Subcutaneous adipose tissue (tissue), 4 donors: ENCODE results near the gene PHF1. TPM values are rescaled to one million over a fixed set of nuclear protein-coding genes. Genes with fewer than 3 reads are reported as not detected.

Experiments used
- total RNA-seq, 4 donors: library from RNA; depleted of rRNA; stranded (reverse); fragments of >200 nt; gene quantifications; one replicate each; pipeline ENCODE4 v1.1.0, GENCODE V29; 2016
- TF ChIP-seq, protein P1 (sequence below): fragments of 450-650 bp; IDR thresholded peaks from one replicate; pipeline ENCODE4 v1.5.1; 2016; ENCODE audit warnings: low read depth, mild to moderate bottlenecking, control low read depth, antibody characterized with exemption, moderate library complexity

PHF1 gene
- total RNA-seq, result 10 to 100 TPM; 21.4 to 84.0 (median 48.3) TPM

DNA sequence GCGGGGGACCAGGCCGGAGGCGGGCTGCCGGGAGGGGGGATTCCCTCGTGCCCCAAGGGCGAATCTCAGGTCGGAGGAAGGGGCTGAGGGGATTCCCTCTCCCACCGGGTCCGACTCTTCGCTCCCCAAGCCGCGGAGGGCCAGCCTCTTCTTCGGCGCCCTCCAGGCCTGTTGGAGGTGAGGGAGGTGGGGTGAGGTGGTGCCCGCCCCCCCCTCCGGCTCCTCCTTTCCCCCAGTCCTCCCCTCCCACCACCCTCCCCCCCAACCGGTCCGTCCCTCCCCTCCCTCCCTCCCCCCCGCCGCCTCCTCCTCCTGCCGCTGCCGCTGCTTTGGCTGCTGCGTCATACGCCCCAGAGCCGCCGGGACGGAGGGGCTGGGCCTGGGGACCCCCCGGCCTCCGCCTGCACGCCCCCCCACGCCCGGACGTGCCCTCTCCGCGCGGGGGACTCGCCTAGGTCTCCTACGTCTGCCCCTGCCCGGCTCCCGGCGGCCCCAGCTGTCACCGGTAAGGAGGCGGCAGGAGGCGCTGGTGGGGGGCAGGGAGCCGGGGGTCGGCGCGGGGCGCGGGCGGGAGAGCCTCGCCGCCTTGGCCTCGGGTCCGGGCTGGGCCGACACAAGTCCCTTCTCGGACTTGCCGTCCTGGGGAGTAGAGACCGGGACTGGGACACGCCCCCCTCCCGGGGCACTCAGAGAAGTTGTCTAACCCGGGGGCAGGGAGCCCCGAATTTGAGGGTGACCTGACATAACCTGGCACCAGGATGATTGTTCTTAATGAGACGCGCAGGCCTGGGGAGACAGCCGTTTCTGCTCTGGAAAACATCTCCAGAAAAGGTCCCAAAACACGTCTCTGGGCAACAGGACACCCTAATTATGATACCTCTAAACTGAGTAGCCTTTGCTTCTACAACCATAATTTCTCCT lies at the start of gene PHF1:
PHF1 (plus strand) TSS at position 304 of the 921 bp plus-strand sequence. CDS start 1,250 bp downstream, outside the sequence.
- TF ChIP-seq, protein P1, sequence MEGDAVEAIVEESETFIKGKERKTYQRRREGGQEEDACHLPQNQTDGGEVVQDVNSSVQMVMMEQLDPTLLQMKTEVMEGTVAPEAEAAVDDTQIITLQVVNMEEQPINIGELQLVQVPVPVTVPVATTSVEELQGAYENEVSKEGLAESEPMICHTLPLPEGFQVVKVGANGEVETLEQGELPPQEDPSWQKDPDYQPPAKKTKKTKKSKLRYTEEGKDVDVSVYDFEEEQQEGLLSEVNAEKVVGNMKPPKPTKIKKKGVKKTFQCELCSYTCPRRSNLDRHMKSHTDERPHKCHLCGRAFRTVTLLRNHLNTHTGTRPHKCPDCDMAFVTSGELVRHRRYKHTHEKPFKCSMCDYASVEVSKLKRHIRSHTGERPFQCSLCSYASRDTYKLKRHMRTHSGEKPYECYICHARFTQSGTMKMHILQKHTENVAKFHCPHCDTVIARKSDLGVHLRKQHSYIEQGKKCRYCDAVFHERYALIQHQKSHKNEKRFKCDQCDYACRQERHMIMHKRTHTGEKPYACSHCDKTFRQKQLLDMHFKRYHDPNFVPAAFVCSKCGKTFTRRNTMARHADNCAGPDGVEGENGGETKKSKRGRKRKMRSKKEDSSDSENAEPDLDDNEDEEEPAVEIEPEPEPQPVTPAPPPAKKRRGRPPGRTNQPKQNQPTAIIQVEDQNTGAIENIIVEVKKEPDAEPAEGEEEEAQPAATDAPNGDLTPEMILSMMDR, result no peak

DNA sequence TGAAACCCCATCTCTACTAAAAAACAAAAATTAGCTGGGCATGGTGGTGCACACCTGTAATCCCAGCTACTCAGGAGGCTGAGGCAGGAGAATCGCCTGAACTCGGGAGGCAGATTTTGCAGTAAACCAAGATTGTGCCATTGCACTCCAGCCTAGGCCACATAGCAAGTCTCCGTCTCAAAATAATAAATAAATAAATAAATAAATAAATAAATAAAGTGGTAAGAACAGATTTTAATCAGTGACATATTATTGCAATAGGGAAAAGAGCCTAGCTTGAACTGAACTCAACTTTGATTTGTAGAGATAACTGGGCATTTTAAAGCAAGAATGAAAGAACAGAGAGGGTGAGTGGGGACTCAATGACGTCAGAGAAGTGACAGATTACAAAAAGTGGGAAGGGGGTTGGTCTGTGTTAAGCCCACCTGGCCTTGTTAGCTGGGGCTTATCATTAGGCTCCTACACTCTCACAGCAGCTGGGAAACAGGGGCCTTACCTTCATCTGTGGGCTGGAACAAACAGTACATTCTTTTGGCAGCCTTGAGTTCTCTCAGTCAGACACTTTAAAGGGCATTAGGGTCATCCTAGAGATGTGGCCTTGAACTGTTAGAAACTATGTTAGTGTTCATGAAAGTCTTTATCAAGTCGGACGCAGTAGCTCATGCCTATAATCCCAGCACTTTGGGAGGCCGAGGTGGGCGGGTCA lies 43.7 kb upstream of the PHF1 start:
- TF ChIP-seq, protein P1, result no peak

DNA sequence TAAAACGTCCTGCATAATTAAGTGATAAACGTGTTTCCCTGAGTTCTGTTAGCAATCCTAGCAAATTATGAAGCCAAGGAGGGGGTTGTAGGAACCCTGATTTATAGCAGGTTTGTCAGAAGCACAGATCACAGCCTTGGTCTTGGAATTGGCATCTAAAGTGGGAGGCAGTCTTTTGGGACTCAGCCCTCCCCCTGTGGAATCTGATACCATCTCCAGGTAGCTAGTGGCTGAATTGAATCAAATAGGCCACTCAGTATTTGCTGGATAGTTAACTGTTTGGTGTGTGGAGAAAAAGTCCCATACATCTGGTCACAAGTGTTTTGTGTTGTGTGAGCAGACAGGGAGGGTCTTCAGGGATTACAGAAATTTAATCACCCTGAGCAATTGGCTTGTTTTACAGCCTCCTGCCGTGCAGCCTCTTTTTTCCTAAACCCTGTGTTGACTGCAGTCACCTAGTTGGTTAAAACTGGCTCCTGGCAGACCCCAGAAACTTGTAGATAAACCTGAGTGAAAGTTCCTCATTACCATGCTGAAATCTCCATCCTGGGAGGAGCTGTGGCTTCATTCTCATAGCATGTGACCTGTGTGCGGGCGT lies 38.2 kb upstream of the PHF1 start:
- TF ChIP-seq, protein P1, result no peak

DNA sequence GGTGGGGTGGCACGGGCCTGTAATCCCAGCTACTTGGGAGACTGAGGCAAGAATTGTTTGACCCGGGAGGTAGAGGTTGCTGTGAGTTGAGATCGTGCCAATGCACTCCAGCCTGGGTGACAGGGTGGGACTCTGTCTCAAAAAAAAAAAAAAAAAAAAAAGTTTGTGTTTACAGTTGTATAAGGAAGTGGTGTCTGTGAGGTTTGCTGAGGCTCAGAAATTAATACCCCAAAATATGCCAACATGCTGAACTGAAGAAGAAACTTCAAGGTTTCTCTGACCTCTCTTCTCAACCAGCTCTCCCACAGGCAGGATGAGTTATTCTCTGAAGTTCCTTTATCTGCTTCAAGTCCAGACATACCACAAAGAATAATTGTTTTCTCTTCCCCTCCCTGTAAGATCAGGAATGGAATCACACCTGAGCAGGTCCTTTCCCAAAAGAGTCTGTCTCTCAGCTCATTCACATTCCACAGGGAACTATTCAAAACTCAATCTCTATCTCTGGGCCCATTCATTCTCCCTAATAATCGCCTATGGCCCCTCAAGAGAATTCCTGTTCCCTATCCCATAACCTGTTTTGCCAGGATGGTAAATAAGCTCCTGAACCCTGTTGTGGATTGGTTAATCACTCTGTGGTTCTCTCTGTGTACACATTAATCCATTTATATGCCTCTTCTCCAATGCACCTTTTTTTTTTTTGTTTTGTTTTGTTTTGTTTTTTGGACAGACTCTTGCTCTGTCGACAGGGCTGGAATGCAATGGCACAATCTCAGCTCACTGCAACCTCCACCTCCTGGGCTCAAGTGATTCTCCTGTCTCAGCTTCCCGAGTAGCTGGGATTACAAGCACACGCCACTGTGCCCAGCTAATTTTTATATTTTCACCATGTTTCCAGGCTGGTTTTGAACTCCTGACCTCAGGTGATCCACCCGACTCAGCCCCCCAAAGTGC lies 36.6 kb upstream of the PHF1 start:
- TF ChIP-seq, protein P1, result no peak

DNA sequence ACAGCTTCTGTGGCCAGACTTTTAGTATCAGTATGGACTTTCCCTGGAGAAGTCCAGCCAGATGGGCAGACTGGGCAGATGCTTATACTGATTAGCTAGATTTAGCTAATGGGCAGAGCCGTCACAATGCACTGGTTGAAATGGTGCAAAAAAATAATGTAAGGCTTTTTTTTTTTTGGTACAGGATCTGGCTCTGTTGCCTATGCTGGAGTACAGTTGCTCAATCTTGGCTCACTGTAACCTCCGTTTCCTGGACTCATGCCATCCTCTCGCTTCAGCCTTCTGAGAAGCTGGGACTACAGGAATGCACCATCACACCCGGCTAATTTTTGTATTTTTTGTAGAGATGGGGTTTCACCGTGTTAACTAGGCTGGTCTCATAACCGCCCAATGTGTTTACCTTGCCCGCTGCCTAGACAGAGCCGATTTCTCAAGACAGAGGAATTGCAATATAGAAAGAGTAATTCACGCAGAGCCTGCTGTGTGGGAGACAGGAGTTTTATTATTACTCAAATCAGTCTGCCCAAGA lies 35.6 kb upstream of the PHF1 start:
- TF ChIP-seq, protein P1, result no peak

DNA sequence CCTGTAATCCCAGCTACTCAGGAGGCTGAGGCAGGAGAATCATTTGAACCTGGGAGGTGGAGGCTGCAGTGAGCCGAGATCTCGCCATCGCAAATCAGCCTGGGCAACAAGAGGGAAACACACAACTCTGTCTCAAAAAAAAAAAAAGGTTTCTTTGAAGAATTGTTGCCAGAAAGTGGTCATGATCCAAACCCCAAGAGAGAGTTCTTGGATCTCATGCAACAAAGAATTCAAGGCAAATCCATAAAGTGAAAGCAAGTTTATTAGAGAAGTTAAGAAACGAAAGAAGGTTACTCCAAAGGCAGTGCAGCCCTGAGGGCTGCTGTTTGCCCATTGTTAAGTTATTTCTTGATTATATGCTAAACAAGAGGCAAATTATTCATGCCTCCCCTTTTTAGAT lies 33.6 kb upstream of the PHF1 start:
- TF ChIP-seq, protein P1, result no peak
